ENCODE measurements around the gene EEF1A2.

GRCh38 chr20:63483834-63484233 is 15.0 kb downstream of the EEF1A2 start:
- TF ChIP-seq SPI1 (IDR thresholded peaks at IDR 0.05; ENCODE audit: low read depth, low read length) (no peak), POU2F2 (IDR thresholded peaks at IDR 0.05; ENCODE audit: low read depth, low read length) (no peak), TAF1 (IDR thresholded peaks at IDR 0.05; ENCODE audit: low read depth, low read length) (no peak), POLR2A (IDR thresholded peaks at IDR 0.05; ENCODE audit: low read depth, low read length) (no peak), POLR2AphosphoS5 (IDR thresholded peaks at IDR 0.05; ENCODE audit: low read depth, low read length) (no peak)

Data from GM12891 (cell line).